ENCODE measurements around the gene FAR1. TPM values are rescaled to one million over a fixed set of nuclear protein-coding genes. Genes with fewer than 3 reads are reported as not detected.

FAR1 gene
- total and polyA plus RNA-seq, 2 experiments from 2014 or later: 25.4 to 45.2 TPM

DNA sequence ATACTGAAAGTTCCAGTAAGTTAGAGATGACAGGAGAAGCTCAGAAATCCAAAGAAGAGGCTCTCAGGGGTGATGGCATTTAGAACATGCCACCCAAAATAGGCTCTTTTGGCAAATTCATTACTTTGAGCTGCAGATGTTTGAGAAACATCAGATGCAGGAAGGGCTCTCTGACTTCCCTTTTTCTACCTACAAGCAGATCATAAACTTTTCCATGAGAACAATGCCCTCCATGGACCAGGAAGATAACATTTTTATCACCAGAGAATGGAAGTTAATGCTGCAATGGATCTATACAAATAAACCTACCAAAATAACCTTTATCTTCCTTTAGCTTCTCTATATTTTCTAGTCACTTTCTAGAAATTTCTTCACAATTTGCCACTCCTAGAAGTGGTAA is 32.7 kb upstream of the FAR1 start:
- Histone ChIP-seq H3K27ac (no peak overlapping the region), H3K27me3 (no peaks in the 10 kb centered on the region), H3K36me3 (no peaks in the 10 kb centered on the region), H3K4me1 (ENCODE audit: low read depth) (no peaks in the 10 kb centered on the region), H3K9me3 (ENCODE audit: low read depth) (no peaks in the 10 kb centered on the region), H3K4me3 (no peak overlapping the region)
- DNase-seq (ENCODE audit: low read depth in 1 of 2, low spot score in 1 of 2): no peak
- TF ChIP-seq CTCF (IDR thresholded peaks at IDR 0.05; ENCODE audit: low read depth, low read length): no peak

DNA sequence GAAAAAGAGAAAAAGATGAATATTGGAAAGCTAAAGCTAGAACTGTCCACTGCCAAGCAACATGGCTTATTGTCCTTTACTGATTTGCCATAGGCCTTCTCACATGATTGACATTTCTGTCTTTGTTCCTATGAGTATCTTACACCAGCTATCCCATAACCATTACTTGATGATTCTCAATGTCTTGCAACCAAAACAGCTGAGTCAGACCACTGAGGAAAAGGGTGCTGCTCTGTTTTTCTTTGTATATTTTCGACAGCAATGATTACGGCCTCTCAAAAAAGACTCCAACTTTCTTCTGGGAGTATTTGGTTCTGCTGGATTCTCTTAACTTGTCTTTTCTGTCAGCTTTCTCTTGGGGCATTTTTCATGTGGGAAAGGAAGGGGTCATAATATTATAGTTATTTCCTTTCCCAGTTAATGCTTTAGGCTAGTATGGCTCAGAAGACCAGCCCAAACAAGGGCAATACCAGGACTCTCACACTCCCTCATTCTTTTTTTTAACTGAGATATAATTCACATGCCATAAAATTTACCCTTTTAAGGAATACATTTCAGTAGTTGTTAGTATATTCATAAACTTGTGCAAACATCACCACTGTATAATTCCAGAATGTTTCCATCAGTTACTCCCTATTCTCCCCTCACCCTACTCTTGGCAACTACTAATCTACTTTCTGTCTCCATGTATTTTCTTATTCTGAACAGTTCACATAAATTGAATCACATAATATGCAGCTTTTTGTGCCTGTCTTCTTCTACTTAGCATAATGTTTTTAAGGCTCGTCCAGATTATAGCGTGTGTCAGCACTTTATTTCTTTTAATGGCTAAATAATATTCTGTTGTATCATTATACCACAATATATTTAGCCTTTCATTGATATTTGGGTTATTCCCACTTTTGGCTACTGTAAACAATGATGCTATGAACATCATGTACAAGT is 31.1 kb upstream of the FAR1 start:
- Histone ChIP-seq H3K27ac (no peak overlapping the region), H3K9me3 (ENCODE audit: low read depth) (no peaks in the 10 kb centered on the region), H3K4me1 (ENCODE audit: low read depth) (no peaks in the 10 kb centered on the region), H3K36me3 (no peaks in the 10 kb centered on the region), H3K27me3 (no peaks in the 10 kb centered on the region), H3K4me3 (no peak overlapping the region)
- DNase-seq (ENCODE audit: low read depth in 1 of 2, low spot score in 1 of 2): no peak
- TF ChIP-seq CTCF (IDR thresholded peaks at IDR 0.05; ENCODE audit: low read depth, low read length): no peak

DNA sequence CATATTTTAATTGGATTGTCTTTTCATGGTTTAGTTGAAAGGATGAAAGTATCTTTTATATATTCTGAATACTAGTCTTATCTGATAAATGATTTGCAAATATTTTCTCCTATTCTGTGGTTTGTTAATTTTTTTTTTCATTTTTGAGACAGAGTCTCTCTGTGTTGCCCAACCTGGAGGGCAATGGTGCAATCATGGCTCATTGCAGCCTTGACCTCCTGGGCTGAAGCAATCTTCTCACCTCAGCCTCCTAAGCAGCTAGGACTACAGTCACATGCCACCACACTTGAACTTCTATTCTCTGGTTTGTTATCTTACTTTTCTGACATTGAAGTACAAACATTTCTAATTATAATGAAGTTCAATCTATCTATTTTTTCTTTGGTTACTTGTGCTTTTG is 30.0 kb upstream of the FAR1 start:
- no peaks in the 10 kb centered on the region for H3K9me3 ChIP-seq (ENCODE audit: low read depth)
- no peak for TF ChIP-seq CTCF (IDR thresholded peaks at IDR 0.05; ENCODE audit: low read depth, low read length)

GRCh38 chr11:13644997-13645687 is 23.3 kb upstream of the FAR1 start:
- no peak for TF ChIP-seq CTCF (IDR thresholded peaks at IDR 0.05; ENCODE audit: low read depth, low read length)
- no peaks in the 10 kb centered on the region for H3K4me1 ChIP-seq (ENCODE audit: low read depth)
- H3K27me3 ChIP-seq: no peaks in the 10 kb centered on the region
- no peaks in the 10 kb centered on the region for H3K36me3 ChIP-seq
- H3K9me3 ChIP-seq (ENCODE audit: low read depth): no peaks in the 10 kb centered on the region
- no peak overlapping the region for H3K27ac ChIP-seq
- no peak overlapping the region for H3K4me3 ChIP-seq
- no peak for DNase-seq (ENCODE audit: low read depth in 1 of 2, low spot score in 1 of 2)

More for the DNA sequence above, 30.0 kb upstream of the FAR1 start:
- Histone ChIP-seq H3K36me3 (no peaks in the 10 kb centered on the region), H3K27me3 (no peaks in the 10 kb centered on the region), H3K4me3 (no peak overlapping the region), H3K4me1 (ENCODE audit: low read depth) (no peaks in the 10 kb centered on the region), H3K27ac (no peak overlapping the region)
- no peak for DNase-seq (ENCODE audit: low read depth in 1 of 2, low spot score in 1 of 2)

GRCh38 chr11:13647391-13647790 is 21.1 kb upstream of the FAR1 start:
- H3K4me1 ChIP-seq (ENCODE audit: low read depth): no peaks in the 10 kb centered on the region
- H3K9me3 ChIP-seq (ENCODE audit: low read depth): no peaks in the 10 kb centered on the region
- no peak overlapping the region for H3K4me3 ChIP-seq
- H3K27ac ChIP-seq: no peak overlapping the region
- no peak for TF ChIP-seq CTCF (IDR thresholded peaks at IDR 0.05; ENCODE audit: low read depth, low read length)
- DNase-seq (ENCODE audit: low read depth in 1 of 2, low spot score in 1 of 2): no peak
- no peaks in the 10 kb centered on the region for H3K27me3 ChIP-seq
- no peaks in the 10 kb centered on the region for H3K36me3 ChIP-seq

All from cardiac muscle cell (in vitro differentiated cells and primary cell).